Measurements from ENCODE around the gene CAV2.

DNA sequence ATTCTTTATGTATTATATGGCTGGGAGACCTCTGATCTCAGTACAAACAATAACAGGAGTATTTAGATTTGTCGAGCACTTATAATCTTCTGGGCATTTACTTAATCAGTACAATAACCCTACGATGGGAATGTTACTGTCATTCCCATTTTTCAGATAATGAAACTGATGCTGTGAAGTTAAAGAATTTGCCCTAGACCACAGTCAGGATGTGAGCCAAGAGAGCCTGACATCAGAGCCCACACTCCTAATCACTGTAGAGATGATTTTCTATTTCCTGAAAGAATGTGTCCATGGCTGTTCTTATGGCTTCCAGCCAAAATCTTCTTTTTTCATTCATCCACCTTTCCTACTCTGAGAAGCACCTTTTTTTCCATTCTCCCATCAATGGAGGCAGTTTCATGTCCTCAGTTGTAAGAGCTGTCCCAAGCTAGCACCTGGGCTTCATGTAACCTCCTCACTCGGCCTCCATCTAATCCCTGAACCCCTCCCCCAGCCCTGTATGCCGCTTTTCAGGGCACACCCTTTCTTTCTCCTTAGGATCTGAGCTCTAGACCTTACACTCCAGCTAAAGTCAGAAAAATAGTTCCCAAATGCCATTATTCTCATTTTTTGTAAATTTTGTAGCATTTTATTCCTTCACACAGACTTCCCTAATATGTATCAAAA is 13.1 kb downstream of the CAV2 start:
- TF ChIP-seq, protein P1, sequence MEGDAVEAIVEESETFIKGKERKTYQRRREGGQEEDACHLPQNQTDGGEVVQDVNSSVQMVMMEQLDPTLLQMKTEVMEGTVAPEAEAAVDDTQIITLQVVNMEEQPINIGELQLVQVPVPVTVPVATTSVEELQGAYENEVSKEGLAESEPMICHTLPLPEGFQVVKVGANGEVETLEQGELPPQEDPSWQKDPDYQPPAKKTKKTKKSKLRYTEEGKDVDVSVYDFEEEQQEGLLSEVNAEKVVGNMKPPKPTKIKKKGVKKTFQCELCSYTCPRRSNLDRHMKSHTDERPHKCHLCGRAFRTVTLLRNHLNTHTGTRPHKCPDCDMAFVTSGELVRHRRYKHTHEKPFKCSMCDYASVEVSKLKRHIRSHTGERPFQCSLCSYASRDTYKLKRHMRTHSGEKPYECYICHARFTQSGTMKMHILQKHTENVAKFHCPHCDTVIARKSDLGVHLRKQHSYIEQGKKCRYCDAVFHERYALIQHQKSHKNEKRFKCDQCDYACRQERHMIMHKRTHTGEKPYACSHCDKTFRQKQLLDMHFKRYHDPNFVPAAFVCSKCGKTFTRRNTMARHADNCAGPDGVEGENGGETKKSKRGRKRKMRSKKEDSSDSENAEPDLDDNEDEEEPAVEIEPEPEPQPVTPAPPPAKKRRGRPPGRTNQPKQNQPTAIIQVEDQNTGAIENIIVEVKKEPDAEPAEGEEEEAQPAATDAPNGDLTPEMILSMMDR (conservative IDR thresholded peaks at IDR 0.05 in 1 of 2, IDR thresholded peaks at IDR 0.05 in 1 of 2; ENCODE audit: low read depth in 1 of 2, low read length in 2 of 2), result no peak
- no peak for TF ChIP-seq EZH2 (IDR thresholded peaks at IDR 0.05; ENCODE audit: low read length, missing control alignments)
